ENCODE results near the gene LAMC1.
"Not testable (repeated sequence)": the region's sequence is repeated elsewhere in the genome, so short reads cannot be mapped to it uniquely, and the experiment has no call there.

Gene LAMC1

DNA sequence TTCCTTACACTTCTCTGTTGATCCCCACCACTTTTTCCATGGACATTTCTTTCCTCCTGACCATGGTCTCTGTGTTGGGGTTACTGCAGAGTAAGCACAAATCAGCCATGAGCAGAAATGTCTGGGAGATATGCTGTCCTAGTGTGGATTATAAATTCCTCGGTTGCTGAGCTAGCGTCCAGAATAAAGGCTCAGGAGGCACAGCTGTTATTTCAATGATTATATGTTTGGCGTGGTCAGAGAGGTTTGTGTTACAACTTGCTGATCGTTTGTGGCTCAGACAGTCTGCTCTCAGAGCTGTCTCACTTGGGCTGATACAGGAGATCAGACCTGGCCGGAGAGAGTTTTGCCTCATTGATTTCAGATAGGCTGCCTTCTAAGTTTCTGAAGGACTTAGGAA lies 125.4 kb downstream of the LAMC1 start:
- no peak for DNase-seq (ENCODE audit: low read depth in 3 of 3)

DNA sequence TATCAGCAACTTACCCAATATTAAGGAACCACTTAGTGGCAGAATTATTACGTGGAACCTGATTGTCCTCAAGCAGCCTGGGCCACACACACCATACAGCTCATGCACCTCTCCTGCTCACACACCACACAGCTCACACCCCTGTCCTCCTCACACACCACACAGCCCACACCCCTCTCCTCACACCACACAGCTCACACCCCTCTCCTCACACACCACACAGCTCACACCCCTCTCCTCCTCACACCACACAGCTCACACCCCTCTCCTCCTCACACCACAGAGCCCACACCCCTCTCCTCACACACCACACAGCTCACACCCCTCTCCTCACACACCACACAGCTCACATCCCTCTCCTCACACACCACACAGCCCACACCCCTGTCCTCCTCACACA lies 126.1 kb downstream of the LAMC1 start:
- no peak for DNase-seq (ENCODE audit: low read depth in 3 of 3)

DNA sequence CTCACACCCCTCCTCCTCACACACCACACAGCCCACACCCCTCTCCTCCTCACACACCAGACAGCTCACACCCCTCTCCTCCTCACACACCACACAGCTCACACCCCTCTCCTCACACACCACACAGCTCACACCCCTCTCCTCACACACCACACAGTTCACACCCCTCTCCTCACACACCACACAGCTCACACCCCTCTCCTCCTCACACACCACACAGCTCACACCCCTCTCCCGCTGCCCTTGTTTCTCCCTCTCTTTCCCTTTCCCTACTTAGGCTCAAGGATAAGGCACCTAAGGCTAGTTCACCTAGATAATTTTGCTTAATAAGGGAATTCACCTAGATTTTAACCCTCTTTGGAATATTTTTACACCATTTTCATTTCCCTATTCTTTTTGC lies 126.8 kb downstream of the LAMC1 start:
- DNase-seq (ENCODE audit: low read depth in 3 of 3), result not testable (repeated sequence)

DNA sequence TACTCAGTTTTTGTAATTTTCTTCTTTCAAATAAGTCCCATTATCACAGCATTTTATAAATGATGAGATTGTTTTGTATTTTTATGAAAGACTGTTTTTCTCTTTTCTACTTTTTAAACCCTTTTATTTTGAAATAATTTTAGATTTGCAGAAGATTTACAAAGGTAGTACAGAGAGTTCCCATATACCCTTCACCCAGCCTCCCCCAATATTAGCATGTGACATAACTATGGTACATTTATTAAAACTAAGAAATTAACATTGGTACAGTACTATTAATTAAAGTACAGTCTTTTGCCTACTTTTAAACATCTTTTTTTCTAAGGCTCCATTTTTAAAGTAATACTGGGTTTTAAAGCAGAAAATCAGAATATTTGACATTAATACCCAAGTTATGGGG lies 127.2 kb downstream of the LAMC1 start:
- DNase-seq (ENCODE audit: low read depth in 3 of 3), result no peak

DNA sequence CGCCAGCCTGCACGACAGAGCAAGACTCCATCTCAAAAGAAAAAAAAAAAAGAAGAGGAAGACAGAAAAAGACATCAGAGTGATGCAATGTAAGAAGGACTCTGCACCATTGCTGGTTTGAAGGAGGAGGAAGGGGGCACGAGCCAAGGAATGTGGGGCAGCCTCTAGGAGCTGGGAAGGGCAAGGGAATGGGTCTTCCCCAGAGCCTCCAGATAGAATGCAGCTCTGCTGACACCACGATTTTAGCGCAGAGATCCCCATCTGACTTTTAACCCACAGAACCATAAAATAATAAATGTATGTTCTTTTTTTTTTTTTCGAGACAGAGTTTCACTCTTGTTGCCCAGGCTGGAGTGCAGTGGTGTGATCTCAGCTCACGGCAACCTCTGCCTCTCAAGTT lies 129.0 kb downstream of the LAMC1 start:
- no peak for DNase-seq (ENCODE audit: low read depth in 3 of 3)

DNA sequence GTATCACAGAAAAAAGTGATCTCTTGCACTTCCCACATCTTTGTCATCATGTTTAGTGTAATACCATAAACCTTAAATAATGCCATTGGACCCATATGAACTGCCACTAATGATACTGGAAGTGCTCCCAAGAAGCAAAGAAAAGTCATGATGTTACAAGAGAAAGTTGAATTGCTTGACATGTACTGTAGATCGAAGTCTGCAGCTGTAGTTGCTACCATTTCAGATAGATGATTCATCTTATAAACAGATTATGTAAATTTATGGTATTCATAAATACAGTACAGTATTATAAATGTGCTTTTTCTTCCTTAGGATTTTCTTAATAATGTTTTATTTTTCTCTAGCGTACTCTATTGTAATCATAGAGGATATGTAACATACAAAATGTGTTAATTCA lies 132.7 kb downstream of the LAMC1 start:
- DNase-seq (ENCODE audit: low read depth in 3 of 3), result no peak

DNA sequence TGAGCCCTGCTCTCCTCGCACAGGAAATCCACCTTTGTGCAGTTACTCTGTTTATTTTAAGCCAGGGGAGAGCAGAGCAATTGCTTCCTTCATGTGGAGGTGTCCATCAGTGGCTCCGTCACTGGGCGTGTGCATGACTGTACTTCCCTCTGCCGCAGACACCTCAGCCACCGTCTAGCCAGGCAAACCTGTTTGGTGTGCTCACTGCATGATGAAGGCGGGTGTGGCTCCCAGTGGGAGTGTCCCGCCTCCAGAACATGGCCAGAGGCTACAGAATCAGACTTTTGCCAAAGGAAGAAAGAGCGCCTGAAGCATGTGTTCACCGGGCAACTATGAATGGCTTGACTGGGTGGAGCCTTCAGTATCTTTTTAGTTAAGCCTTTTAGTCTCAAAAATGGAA lies 136.7 kb downstream of the LAMC1 start:
- DNase-seq (ENCODE audit: low read depth in 3 of 3), result no peak

DNA sequence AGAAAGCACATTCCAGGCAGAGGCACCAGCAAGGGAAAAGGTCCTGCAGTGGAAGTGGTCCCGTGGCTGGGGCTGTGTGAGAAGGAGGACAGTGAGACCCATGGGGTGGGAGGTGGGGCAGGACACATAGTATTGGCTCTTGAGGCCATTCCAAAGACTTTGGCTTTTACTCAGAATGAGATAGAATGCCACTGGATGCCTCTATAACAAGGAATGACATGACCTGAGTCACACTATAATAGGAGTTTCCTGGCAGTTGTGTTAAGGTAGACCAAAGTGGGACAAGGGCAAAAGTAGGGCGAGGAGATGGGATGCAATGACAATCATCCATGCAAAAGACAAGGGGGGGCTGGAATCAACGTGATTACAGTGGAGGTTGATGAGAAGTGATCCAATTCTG lies 138.2 kb downstream of the LAMC1 start:
- DNase-seq (ENCODE audit: low read depth in 3 of 3), result no peak

DNA sequence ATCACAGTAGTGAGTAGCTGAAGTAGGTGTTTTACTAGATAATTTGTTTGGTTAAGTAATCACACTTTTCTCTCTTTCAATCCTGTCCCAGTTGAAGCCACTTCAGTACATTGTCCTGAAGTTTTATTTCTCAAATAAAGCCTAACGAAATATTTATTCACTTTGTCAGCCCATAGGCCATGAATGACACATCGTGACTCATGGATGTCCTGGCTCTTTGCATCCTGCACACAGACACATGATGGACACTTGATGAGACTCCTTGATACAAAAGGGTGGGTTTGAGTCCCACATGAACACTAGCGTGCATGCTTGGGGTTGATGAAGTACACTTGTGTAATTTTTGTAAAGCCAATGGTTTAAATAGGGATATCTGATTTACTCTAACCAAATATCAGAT lies 140.1 kb downstream of the LAMC1 start:
- no peak for DNase-seq (ENCODE audit: low read depth in 3 of 3)

DNA sequence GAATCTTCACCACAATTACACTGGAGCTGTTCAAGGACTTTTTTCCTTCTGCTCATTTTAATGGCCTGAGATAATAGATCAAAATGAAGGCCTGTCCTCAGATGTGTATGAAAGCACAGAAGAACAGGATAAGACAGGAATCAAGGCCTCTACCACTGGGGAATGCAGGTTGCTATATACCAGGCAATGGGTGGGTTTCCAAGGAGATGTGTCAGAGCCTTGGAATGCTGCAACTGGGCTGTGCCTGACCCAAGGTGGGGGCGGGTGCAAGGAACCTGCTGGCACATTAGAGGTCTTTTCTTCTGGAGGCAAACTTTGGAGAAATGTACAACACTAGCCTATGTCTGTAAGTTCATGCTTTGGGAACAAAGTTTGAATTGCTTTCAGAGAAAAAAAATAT lies 141.1 kb downstream of the LAMC1 start:
- DNase-seq (ENCODE audit: low read depth in 3 of 3), result no peak

DNA sequence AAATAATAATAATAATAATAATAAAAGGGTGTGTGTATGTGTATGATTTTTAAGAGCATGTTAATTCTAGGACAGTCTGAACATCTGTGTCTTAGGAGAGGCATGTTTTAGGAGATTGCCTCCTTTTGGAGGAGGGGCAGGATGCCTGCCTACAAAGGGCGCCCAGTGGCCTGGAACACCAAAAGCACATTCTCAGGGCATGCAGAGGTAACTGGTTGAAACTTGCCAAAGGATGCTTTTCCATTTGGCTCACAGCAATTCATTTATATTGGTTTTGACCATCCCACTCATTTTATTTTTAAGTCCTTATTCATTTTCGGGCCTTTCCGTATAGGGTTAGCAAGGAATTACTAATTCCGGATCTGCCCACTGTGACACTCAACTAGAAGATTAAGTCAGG lies 141.7 kb downstream of the LAMC1 start:
- DNase-seq (ENCODE audit: low read depth in 3 of 3), result no peak

DNA sequence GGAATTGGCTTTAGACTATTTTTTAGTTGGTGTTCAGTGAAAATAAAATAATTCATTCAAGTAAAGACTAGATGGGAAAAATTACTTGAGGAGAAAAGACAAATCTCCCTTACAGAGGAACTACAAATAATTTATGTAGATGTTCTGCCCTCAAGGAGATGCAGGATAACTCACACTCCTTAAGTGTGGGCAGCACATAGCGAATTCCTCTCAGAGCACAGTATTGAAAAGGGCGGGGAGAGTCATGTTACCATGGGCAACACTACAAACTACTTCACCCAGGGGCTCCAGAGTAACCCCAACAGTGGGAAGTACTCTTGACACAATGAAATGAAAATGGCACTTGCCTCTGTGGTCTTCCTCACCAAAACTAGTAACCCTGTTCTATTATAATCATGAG lies 142.2 kb downstream of the LAMC1 start:
- no peak for DNase-seq (ENCODE audit: low read depth in 3 of 3)

DNA sequence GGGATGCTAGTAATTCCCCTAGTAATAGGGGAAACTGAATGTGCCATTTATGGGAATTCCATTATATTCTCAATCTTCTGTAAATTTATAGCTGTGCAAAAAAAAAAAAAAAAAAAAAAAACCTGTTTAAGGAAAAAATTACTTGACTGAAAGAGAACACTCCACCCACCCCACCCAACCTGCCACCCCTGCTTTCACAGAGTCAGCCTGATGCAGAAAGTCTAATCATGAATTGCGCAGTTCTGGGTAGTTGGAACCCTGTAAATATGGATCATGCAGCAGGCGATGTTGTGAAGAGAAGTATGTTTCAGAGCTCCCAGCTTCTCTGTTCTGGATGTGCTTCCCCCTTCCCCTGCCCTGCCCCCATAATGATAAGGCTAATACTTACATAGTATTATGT lies 143.2 kb downstream of the LAMC1 start:
- no peak for DNase-seq (ENCODE audit: low read depth in 3 of 3)

DNA sequence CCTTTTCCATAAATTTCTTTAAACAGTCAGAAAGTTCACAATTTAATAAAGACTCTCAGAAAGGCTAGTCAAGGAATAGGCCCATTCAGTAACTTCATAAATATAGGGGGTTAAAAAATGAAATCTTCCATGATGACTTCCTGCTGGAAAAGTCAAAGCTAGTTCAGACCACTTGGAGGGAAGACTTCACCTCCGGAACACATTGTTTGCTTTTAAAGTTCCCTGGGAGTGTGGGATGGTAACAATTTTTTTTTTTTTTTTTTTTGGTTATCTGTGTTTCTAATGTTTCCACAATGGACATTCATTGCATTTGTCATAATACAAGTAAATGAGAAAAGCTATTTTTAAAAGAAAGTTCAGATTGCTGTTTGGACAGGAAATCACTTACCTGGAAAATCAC lies 144.5 kb downstream of the LAMC1 start:
- no peak for DNase-seq (ENCODE audit: low read depth in 3 of 3)

DNA sequence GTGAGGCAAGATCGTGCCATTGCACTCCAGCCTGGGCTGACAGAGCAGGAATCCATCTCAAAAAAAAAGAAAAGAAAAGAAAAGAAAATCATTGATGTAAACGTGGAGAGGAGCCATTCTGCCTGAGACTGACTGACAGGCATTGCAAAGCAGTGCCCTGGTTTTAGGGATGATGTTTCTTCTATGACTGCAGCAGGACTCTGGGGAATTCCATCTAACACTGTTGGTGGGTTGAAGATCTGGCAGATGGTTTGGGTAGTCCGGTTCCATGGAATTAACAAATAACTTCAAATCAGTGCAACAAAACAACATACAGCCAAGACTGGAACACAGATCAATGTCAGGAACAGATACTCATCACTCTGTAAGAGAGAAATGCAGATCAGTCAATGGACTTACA lies 145.1 kb downstream of the LAMC1 start:
- no peak for DNase-seq (ENCODE audit: low read depth in 3 of 3)

DNA sequence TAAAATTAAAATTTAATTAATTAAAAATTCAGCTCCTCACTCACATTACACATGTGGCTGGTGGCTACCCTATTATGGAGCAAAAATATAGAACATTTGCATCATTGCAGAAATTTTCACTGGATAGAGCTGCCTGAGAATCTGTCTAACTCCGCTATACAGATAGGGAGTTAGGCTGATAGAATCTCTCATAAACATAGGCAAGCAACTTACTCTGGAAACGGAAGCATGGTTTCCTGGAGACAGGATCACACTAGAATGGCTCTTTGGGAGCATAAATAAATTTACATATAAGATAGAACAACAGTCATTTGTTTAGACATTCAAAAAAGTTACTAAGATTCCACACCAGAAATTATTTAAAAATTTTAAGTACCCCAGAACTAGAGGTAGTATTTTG lies 150.6 kb downstream of the LAMC1 start:
- DNase-seq (ENCODE audit: low read depth in 3 of 3), result no peak

DNA sequence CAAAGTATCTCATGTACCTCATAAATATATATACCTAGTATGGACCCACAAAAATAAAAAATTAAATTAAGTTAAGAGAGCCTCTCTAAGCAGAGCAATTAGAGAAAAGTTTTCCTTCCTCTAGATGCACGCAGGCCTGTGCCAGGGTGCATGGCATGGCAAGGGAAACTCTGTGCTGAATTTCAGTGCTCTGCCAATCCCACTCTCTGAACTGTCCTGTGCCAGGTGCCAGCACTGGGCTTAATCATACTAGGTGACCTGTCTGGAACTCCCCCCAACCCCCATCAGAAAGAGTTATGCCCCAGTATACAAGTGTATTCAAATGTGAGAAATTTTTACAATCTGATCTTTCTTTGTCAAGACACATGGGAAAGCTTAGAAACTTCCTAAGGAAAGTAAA lies 152.4 kb downstream of the LAMC1 start:
- DNase-seq (ENCODE audit: low read depth in 3 of 3), result no peak

DNA sequence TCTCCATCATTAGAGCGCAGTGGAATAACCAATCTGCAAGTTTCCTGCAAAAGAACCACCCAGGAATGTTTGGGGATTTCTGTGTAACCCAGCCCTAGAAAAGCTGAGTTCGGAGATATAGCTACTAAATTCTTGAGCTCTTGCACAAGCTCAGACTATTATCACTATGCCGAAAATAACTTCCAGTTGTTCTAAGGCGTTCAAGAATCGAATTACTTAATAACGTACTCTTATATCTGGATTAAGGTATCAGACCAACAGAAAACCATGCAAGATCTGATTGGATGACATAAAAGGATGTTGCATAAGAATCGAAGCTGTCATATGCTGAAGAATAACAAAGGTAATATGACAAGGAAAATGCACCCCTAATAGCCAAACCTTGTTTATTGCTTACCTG lies 155.3 kb downstream of the LAMC1 start:
- DNase-seq (ENCODE audit: low read depth in 3 of 3), result no peak

DNA sequence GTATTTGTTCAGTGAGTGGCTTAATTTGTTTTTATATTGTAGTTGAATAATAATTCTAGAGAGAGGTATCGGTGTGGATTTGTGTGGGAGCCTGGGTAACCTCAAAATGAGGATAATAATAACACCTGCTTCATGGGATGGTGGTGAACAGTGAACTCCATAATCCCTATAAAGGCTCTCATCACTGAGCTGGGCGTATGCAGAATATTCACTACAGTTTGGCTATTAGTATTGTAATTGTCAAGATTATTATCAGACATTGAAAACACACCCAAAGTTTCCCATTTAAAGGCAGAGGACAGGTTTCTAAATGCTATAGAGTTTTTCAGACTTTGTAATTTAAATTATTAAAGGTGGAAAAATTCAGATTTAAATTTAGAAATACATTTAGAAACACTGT lies 155.8 kb downstream of the LAMC1 start:
- DNase-seq (ENCODE audit: low read depth in 3 of 3), result no peak

DNA sequence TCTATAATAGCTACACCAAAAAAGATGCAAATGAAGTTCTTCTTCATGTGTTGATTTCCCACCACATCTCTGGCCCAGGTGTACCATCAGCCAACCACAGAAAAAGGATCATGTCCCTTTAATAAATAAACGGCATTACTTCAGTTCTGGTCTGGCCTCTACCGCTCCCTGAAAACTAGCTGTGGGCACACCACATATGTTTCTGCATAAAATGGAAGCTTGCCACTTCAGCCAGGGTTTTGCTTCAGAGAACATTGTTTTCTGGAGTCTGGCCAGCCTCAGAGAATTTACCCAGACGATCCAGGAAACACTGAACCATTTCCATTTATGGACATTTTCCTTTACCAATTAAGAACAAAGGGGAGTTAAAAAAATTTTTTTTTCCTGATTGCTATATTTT lies 157.0 kb downstream of the LAMC1 start:
- DNase-seq (ENCODE audit: low read depth in 3 of 3), result no peak

DNA sequence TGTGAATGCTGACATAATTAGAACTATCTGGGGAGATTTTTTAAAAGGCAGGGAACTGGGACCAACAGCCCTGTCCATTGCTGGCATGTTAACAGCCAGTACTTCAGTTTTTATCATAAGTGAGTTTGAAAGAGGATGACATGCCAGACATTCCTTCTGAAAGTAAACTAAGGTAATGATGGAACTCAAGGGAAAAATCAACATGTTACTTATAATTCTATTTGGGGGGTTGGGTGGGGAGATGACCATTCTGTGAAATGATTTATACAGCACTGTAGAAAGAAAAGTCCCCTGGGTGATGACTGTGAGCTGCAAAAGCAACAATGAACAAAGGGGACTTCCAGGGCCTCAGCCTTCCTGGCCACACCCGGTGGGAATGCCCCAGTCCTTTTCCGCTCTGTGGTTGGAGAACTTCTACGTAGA lies 157.4 kb downstream of the LAMC1 start:
- DNase-seq (ENCODE audit: low read depth in 3 of 3), result no peak

DNA sequence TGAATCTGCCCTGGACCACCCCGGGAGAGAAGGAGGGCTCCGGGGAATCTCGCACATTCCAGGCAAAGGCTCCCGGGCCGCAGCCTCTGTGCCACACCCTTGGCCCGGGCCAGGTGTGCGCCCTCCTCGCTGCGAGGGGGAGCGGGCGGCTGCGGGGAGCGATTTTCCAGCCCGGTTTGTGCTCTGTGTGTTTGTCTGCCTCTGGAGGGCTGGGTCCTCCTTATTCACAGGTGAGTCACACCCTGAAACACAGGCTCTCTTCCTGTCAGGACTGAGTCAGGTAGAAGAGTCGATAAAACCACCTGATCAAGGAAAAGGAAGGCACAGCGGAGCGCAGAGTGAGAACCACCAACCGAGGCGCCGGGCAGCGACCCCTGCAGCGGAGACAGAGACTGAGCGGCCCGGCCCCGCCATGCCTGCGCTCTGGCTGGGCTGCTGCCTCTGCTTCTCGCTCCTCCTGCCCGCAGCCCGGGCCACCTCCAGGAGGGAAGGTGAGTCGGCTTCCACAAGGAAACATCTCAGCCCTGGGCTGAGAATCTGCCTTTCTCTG lies 162.8 kb downstream of the LAMC1 start, which contains the start of gene LAMC2:
Gene LAMC2 (plus strand): TSS at position 324 of the 550 bp plus-strand sequence. CDS start 89 bp downstream, at position 413.
- DNase-seq (ENCODE audit: low read depth in 3 of 3), result peak in 1 of 3 experiments; percentile 15

DNA sequence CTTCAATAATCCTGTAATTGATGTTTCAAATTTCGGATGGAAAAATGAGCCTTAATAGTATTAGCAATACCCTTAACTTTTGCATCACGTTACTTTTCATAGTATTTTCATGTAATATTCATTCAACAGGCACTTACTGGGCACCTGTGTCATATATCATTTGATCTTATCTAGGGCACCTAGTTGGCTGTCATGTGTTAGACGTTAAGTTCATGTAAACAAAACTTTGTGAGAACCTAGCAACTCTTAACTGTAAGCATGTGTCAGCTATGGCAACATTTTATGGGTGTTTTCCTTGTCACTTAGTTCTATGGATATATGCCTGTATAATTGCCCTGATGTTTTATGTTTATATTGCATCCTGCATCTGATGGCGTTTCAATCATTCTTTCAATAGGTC lies 163.6 kb downstream of the LAMC1 start:
- DNase-seq (ENCODE audit: low read depth in 3 of 3), result no peak

DNA sequence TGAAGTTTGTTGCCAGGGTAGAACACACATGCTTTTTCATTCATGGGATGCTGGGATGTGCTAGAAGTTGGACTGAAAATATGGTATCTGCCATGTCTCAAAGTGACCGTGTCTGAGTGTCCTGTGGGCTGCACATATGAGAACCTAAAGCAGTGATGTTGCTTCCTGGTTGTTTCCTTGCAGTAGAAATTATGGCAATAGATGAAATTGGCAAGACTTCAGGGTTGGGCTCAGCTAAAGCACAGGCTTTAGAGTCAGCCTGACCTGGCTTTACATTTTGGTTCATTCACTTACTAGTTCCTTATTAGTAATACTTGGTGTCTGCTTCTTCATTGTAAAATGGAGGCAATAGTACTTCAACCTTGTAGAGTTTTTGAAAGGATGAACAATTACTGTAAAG lies 165.0 kb downstream of the LAMC1 start:
- DNase-seq (ENCODE audit: low read depth in 3 of 3), result no peak

DNA sequence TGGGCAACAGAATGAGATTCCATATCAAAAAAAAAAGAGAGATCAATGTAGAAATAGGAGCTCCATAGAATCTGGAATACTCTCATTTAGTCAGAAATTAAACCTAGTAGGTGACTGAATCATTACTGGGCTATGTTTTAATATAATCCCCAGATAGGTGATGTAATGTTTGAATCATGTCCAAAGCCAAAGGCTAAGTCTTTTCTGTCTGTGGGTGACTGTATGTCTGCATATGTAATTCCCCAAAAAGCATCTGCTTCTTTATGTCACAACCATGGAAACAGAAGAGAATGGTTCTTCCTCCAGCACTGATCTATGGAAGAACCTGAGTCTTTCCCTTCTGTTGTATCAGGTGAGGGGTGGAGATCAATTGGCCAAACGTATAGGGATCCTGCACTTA lies 168.6 kb downstream of the LAMC1 start:
- DNase-seq (ENCODE audit: low read depth in 3 of 3), result no peak

Data from stimulated activated CD4-positive, alpha-beta T cell treated with anti-CD3 and anti-CD28 coated beads, TNF-alpha, amount 100 ng/mL, for 24 hours (primary cell).